OCI-LY1 (cell line): ENCODE measurements around the gene COPZ1.

ENCODE experiments used
- H2AFZ ChIP-seq: fragments of 200-600 bp; sonication (generic), shearing (Covaris generic); 2 replicates; pipeline ENCODE4 v1.6.0; 2014; ENCODE audit warnings: antibody characterized with exemption, mild to moderate bottlenecking, low read length
- H3F3A ChIP-seq: fragments of 200-600 bp; sonication (generic), shearing (Covaris generic); 2 replicates; pipeline ENCODE4 v1.6.0; 2014; ENCODE audit warnings: mild to moderate bottlenecking, antibody characterized with exemption, low read length, moderate library complexity; ENCODE audit not compliant: insufficient read depth
- H3K27ac ChIP-seq: fragments of 200-600 bp; sonication (generic); 2 replicates; pipeline ENCODE4 v1.5.1; 2014; ENCODE audit warnings: low read length, mixed run types, mild to moderate bottlenecking, low read depth; ENCODE audit not compliant: poor library complexity, severe bottlenecking
- H3K27me3 ChIP-seq: fragments of 200-600 bp; sonication (generic); 2 replicates; pipeline ENCODE4 v1.6.0; 2014; ENCODE audit warnings: antibody characterized with exemption, mild to moderate bottlenecking, low read length, moderate library complexity; ENCODE audit not compliant: insufficient read depth
- H3K36me3 ChIP-seq: fragments of 200-600 bp; sonication (generic); 2 replicates; pipeline ENCODE4 v1.6.1; 2014; ENCODE audit warnings: mild to moderate bottlenecking, antibody characterized with exemption, low read length, moderate library complexity, mixed read lengths; ENCODE audit not compliant: insufficient read depth
- H3K4me1 ChIP-seq: fragments of 200-600 bp; sonication (generic); 2 replicates; pipeline ENCODE4 v1.5.1; 2014; ENCODE audit warnings: mild to moderate bottlenecking, low read length, moderate library complexity; ENCODE audit not compliant: insufficient read depth, severe bottlenecking
- H3K4me2 ChIP-seq: fragments of 200-600 bp; sonication (generic), shearing (Covaris generic); 2 replicates; pipeline ENCODE4 v1.6.1; 2014; ENCODE audit warnings: low read length
- H3K4me3 ChIP-seq: fragments of 200-600 bp; sonication (generic); 2 replicates; pipeline ENCODE4 v1.5.1; 2014; ENCODE audit warnings: low read length, low read depth, mild to moderate bottlenecking, mixed read lengths; ENCODE audit not compliant: poor library complexity, severe bottlenecking
- H3K79me2 ChIP-seq: fragments of 200-600 bp; shearing (Covaris generic); 2 replicates; pipeline ENCODE4 v1.6.1; 2016; ENCODE audit warnings: mixed run types, low read length, mixed read lengths; ENCODE audit not compliant: insufficient read depth
- H3K9ac ChIP-seq: fragments of 200-600 bp; sonication (generic), shearing (Covaris generic); 2 replicates; pipeline ENCODE4 v1.6.1; 2014; ENCODE audit warnings: mild to moderate bottlenecking, low read length, mixed read lengths
- H3K9me2 ChIP-seq: fragments of 200-600 bp; sonication (generic), shearing (Covaris generic); 2 replicates; pipeline ENCODE4 v1.6.1; 2014; ENCODE audit warnings: low read depth, mild to moderate bottlenecking, low read length, mixed read lengths
- H3K9me3 ChIP-seq: fragments of 200-600 bp; shearing (Covaris generic); 2 replicates; pipeline ENCODE4 v1.6.1; 2014; ENCODE audit warnings: low read length, mixed read lengths
- H4K20me1 ChIP-seq: fragments of 200-600 bp; sonication (generic), shearing (Covaris generic); 2 replicates; pipeline ENCODE4 v1.6.0; 2016; ENCODE audit warnings: mild to moderate bottlenecking, low read length; ENCODE audit not compliant: insufficient read depth
- EZH2 ChIP-seq: fragments of 200-600 bp; sonication (generic), shearing (Covaris generic); IDR thresholded peaks from 2 replicates; pipeline ENCODE4 v1.8.0; 2017; ENCODE audit warnings: borderline replicate concordance, mixed run types, mild to moderate bottlenecking, antibody characterized with exemption, low read length, moderate library complexity, mixed read lengths
- TF ChIP-seq, protein P1 (sequence below): fragments of 200-600 bp; sonication (generic), shearing (Covaris generic); IDR thresholded peaks from 2 replicates; pipeline ENCODE4 v1.5.1; 2017; ENCODE audit warnings: mild to moderate bottlenecking, antibody characterized with exemption, low read length, moderate library complexity, mixed read lengths

Gene COPZ1

DNA sequence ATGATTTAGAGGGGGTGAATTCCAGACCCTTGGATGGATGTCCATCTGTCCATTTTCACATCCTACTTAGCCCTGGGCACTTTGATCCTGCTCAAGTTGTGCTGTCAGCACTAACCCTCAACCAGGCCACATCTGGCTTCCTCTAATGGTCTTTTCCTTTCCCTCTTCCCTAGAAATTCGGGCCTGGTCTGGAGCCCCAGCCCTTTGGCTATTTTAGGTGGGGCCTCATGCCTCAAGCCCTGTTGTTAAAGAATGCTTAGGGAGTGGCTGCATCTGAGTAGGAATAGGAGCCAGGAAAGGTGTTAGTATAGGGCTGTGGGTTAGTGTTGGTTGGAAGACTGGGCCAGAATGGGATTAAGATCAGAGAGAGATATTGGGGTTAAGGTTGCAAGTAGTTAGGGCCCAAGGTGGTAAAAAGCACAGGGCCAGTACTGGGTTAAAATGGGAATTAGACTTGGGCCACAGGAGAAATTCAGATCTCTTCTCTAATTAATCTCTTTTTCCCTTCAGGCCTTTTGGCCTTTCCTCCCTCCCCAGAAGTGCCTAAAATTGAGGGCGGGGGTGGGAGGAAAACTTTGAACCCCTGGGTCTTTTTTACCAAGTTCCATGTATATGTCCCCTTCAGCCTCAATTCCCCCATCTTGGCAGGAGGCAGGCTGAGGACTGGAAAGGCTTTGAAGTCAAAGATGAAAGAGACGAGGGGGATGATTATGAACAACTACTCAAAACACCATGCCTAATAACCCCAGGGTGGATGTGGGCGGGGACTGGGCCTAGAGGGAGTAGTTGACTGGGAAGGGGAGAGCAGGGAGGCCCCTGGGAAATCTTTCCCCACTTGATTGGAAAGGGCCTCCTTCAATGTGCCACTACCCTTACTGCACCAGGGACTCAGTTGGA is 63.6 kb downstream of the COPZ1 start:
- Histone ChIP-seq H3K9me2 (no peaks in the 10 kb centered on the region), H3K4me1 (peaks cover 4% of the 10 kb centered on the region), H3F3A (no peaks in the 10 kb centered on the region), H3K4me2 (no peak overlapping the region), H3K27ac (no peak overlapping the region), H3K79me2 (no peaks in the 10 kb centered on the region), H4K20me1 (no peaks in the 10 kb centered on the region), H3K9ac (no peak overlapping the region), H3K9me3 (no peaks in the 10 kb centered on the region), H2AFZ (no peak overlapping the region), H3K4me3 (no peak overlapping the region), H3K27me3 (no peaks in the 10 kb centered on the region; the same call in 1 of the 2 replicates), H3K36me3 (no peaks in the 10 kb centered on the region)
- TF ChIP-seq, protein P1, sequence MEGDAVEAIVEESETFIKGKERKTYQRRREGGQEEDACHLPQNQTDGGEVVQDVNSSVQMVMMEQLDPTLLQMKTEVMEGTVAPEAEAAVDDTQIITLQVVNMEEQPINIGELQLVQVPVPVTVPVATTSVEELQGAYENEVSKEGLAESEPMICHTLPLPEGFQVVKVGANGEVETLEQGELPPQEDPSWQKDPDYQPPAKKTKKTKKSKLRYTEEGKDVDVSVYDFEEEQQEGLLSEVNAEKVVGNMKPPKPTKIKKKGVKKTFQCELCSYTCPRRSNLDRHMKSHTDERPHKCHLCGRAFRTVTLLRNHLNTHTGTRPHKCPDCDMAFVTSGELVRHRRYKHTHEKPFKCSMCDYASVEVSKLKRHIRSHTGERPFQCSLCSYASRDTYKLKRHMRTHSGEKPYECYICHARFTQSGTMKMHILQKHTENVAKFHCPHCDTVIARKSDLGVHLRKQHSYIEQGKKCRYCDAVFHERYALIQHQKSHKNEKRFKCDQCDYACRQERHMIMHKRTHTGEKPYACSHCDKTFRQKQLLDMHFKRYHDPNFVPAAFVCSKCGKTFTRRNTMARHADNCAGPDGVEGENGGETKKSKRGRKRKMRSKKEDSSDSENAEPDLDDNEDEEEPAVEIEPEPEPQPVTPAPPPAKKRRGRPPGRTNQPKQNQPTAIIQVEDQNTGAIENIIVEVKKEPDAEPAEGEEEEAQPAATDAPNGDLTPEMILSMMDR: no peak
- TF ChIP-seq EZH2: no peak

DNA sequence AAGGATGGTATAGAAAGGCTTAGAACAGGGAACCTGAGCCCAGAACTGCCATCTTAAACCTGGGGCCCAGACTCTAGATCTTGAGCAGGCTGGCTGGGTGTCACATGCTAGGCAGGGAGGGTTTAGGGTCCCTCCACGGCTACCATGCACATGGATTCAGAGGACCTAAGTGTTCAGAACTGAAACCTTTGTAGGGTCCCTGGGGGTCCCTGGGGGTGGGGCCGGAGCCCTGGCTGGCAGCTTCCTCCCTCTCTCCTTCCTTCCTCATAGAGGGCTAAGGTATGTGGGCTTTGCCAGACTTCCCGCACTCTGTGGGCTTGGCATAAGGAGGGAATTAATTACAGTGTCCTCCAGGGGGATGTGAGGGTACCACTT is 64.2 kb downstream of the COPZ1 start:
- Histone ChIP-seq H3K9me3 (no peaks in the 10 kb centered on the region), H3K4me2 (no peak overlapping the region), H3K4me3 (no peak overlapping the region), H3K4me1 (peaks cover 4% of the 10 kb centered on the region), H2AFZ (no peak overlapping the region), H3K9me2 (no peaks in the 10 kb centered on the region), H4K20me1 (no peaks in the 10 kb centered on the region), H3F3A (no peaks in the 10 kb centered on the region), H3K36me3 (no peaks in the 10 kb centered on the region), H3K27ac (no peak overlapping the region), H3K79me2 (no peaks in the 10 kb centered on the region), H3K27me3 (no peaks in the 10 kb centered on the region; the same call in 1 of the 2 replicates), H3K9ac (no peak overlapping the region)
- no peak for TF ChIP-seq EZH2
- TF ChIP-seq, protein P1: no peak

DNA sequence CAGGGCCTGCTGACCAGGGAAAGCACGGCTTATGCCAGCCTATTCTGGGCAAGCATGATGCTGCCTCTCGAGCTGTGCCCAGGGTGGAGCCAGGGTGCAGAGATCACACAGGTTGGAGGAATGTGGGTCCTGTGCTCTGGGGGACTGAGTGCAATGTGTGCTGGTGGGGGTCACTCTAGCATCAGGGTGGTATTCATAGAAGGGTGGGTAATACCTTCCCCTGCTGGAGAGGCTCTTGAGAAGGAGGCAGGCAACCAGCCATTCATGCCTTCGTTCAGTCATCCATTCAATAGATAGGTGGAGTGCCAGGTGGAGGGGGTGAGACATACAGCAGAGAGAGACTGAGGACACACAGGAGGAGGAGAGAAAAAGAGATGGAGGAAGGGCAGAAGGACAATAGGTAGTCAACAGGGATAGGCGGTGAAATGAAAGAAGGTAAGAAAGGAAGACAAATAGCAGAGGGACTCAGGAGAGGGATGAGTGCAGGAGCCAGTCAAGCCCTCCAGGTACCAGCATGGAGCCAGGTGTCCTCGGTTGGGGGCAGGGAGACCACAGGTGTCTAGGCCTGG is 64.8 kb downstream of the COPZ1 start:
- Histone ChIP-seq H3K4me1 (peaks cover 4% of the 10 kb centered on the region), H3K4me3 (no peak overlapping the region), H3K9ac (no peak overlapping the region)

More for the DNA sequence above, 64.8 kb downstream of the COPZ1 start:
- Histone ChIP-seq H3K79me2 (no peaks in the 10 kb centered on the region), H3K4me2 (no peak overlapping the region), H3K9me3 (no peaks in the 10 kb centered on the region), H3K36me3 (no peaks in the 10 kb centered on the region), H2AFZ (no peak overlapping the region), H4K20me1 (no peaks in the 10 kb centered on the region), H3K27me3 (no peaks in the 10 kb centered on the region; the same call in 1 of the 2 replicates), H3K27ac (no peak overlapping the region), H3F3A (no peaks in the 10 kb centered on the region), H3K9me2 (no peaks in the 10 kb centered on the region)
- TF ChIP-seq, protein P1: no peak
- TF ChIP-seq EZH2: no peak
